GM12801 (cell line): Measurements from ENCODE around the gene APBA2.

ENCODE experiments used
- TF ChIP-seq, protein P1 (sequence below): IDR thresholded peaks from one replicate; pipeline ENCODE4 v1.5.1; 2011; ENCODE audit warnings: control low read depth; ENCODE audit not compliant: insufficient read length; ENCODE audit errors: extremely low read depth

Gene APBA2

DNA sequence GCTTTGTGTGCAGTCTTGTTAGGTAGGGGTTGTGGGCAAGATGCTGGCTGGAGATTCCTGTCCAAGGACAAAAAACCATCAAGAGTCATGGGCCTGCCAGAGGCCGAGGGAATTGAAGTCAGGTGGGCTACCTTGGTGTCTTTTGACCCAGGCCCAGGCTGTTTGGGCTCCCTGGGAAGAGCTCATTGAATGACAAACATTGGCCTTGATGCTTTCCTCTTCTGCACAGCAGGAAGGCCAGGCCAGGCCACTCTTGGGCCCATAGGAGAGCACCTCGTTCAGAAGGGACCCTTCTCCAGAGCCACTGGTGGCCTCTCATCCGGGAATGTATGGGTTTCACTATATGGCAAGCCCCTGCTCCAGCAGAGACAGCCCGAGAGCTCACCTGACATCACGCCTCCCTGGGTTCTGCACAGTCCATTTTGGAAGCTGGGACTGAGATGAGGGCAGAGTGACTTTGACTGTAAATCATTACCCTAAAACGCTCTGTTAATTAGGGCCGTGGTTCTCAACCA lies 214.8 kb downstream of the APBA2 start:
- TF ChIP-seq, protein P1, sequence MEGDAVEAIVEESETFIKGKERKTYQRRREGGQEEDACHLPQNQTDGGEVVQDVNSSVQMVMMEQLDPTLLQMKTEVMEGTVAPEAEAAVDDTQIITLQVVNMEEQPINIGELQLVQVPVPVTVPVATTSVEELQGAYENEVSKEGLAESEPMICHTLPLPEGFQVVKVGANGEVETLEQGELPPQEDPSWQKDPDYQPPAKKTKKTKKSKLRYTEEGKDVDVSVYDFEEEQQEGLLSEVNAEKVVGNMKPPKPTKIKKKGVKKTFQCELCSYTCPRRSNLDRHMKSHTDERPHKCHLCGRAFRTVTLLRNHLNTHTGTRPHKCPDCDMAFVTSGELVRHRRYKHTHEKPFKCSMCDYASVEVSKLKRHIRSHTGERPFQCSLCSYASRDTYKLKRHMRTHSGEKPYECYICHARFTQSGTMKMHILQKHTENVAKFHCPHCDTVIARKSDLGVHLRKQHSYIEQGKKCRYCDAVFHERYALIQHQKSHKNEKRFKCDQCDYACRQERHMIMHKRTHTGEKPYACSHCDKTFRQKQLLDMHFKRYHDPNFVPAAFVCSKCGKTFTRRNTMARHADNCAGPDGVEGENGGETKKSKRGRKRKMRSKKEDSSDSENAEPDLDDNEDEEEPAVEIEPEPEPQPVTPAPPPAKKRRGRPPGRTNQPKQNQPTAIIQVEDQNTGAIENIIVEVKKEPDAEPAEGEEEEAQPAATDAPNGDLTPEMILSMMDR: no peak

DNA sequence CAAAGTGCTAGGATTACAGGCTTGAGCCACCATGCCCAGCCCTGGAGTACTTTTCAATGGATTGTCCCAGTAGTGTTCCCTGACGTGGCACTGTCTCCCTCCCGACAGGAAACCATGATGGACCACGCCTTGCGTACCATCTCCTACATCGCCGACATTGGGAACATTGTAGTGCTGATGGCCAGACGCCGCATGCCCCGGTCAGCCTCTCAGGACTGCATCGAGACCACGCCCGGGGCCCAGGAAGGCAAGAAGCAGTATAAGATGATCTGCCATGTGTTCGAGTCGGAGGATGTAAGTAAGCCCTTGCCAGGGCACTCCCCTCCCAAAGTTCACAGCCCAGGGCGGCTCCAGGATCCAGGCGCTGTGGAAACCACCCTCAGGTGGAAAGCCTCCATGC lies 215.7 kb downstream of the APBA2 start:
- TF ChIP-seq, protein P1: no peak

DNA sequence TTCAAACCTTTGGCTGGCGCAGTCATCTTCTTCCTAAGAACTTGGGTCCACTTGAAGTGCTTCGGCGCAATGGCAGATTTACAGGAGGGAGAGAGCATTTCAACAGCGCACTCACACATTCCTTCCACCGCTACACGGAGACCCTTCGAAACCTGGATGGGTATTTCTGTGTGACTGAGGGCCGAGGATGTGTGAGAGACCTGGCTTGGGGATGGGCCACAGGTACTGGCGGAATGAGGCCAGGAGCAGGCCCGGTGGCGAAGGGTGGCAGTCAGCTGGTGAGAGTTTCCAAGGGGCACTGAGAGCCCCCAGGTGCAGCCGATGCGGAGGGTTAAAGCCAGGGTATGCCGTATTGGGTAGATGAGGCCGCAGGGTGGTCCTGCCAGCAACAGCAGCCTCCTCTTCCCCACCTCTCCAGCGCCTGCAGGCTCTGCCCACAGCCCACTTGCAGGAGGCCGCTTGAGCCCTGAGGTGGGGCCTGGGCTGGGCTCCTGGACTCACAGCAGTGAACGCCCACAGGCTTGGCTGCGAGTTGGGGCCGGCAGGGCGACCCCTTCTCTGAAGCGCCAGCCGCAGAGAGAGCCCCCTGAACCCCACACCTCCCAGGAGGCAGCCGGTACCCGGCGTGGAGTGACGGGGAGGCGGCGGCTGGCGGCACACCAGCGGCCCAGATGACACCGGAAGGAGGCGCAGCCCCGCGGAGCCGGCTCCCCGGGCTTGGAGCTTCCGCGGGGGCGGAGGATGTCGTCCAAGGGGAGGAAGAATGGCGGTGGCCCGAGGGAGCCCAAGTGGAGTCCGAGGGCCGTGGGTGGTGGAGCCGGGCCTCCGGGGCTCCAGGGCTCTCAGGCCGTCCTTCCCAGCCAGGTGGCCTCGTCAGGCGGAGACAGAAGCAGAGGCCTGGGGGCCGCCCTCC lies 217.4 kb downstream of the APBA2 start:
- TF ChIP-seq, protein P1: no peak

DNA sequence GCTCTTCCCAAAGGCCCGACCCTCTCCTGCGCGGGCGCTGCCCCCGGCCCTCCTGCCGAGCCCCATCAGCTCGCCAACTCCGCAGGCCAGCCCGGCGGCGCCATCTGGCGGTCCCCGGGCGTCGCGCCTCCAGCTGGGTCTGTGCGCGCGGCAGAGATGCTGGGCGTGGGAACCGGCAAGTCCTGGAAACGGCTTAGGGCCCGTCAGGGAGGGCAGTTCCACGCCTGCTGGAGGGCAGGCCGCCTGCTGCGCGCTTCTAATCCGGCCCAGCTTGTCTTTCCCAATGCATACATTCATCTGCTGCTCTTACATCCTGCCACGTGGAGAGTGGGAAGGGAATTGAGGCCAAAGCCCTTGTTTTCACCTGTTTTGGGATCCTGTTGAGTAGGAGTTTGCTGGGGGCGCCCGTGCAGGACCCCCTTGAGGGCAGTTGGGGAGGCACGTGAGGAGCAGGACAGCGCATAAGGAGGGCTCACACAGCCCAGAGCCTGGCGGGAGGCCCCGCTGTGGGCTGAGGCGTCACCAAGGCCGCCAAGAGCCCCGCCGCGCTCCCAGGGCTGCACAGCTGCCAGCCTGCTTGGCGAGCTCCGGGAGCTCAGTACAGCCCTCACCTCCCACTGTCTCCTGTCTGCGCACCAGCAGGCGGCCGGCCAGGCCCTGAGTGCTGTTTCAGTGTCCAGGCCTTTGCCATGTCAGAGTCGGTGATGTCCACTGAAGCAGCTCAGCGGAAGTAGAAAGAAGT lies 218.2 kb downstream of the APBA2 start:
- TF ChIP-seq, protein P1: no peak

DNA sequence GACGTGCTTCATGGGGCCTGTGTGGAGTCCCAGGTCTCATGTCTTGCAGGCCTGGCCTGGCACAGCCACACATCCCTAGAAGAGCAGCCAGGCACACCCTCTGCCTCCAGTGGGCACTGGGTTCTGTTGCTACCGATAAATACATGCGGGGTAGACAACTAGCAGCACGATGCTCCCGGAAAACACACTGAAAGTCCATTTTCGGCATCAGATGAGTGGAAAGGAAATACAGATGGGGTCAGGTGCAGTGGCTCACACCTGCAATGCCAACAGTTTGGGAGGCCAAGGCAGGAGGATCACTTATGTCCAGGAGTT lies 218.7 kb downstream of the APBA2 start:
- TF ChIP-seq, protein P1: no peak

DNA sequence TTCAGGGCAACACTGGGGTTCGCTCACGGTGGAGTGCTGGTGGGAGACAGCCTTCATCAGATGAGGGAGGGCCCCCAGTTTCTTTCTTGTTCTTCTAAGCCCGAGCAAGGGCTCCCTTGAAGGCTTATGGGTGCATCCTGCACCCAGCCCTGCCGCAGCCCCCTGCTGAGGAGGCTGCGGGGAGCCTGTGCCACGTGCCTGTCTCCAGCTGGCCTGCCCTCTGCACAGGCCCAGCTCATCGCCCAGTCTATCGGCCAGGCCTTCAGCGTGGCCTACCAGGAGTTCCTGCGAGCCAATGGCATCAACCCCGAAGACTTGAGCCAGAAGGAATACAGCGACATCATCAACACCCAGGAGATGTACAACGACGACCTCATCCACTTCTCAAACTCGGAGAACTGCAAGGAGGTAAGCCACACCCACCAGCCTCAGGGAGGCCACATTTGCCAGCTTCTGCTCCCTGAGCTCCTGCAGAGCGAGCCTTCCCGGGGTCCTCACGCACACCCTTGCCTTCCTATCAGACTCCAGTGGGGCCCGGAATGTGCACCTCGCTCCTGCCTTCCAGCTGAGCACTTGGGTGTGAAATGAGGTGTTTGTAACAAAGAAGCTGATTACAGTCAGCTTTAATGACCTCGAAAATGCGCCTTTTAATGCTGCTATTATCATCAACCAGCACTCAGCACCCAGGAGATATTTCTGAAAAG lies 219.5 kb downstream of the APBA2 start:
- TF ChIP-seq, protein P1: no peak

DNA sequence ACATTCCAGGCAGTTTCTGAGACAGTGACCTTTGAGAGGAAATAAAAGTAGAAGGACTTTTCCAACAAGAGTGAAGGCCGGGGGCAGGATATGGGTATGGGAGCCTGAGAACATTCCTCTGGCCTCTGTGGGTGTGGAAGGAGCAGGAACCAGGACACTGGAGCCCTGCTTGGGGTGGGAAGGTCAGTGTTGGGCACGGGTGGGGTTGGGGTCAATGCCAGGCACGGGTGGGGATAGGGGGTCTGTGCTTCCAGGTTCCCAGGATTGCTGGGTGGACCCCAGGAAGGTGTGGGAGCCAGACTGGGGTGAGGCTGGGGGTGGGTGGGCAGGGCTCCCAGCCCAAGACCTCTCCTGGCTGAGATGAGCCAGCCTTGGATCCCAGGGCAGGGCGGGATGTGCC lies 220.3 kb downstream of the APBA2 start:
- TF ChIP-seq, protein P1: no peak
